SK-N-SH (cell line): ENCODE data around the gene OTUB1. TPM values are rescaled to one million over a fixed set of nuclear protein-coding genes. Genes with fewer than 3 reads are reported as not detected.
A peak's percentile ranks its signal among the peaks of the same experiment; 100 is the strongest.

Experiments used
- CTCF ChIA-PET: fragments of 300-600, 350-600 bp; formaldehyde crosslinking; extraction: SDS; loops from one replicate; lab custom pipeline; 2021; lab: Yijun Ruan, JAX
- POLR2A ChIA-PET: fragments of 350-600 bp; sonication (Branson Sonifier 250); formaldehyde crosslinking; extraction: SDS; loops from one replicate; lab custom pipeline; 2020; ENCODE audit warnings: antibody characterized with exemption, inconsistent platforms; lab: Yijun Ruan, JAX
- DNase-seq: peaks from one replicate; pipeline ENCODE4 v3.0.0; 2012
- H2AFZ ChIP-seq: fragments of 200-600 bp; sonication (generic); 2 replicates; pipeline ENCODE4 v1.8.1; 2016; ENCODE audit warnings: antibody characterized with exemption, mild to moderate bottlenecking, low read depth
- H3F3A ChIP-seq: fragments of 200-600 bp; sonication (generic); replicated peaks from 2 replicates; pipeline ENCODE3; 2016; ENCODE audit warnings: antibody characterized with exemption, mild to moderate bottlenecking; ENCODE audit not compliant: insufficient read depth
- H3K27ac ChIP-seq, 2 experiments: fragments of 200-500 bp in 1 of 2; fragments of 200-600 bp in 1 of 2; sonication (Bioruptor generic) in 1 of 2; sonication (generic), shearing (Covaris generic) in 1 of 2; 2 replicates each; pipeline versions ENCODE4 v1.5.1 to v1.6.1; 2014 to 2016; ENCODE audit warnings: low read depth in 2 of 2, inconsistent platforms in 1 of 2, low read length in 1 of 2, mild to moderate bottlenecking in 1 of 2, mixed read lengths in 1 of 2
- H3K27me3 ChIP-seq: fragments of 200-600 bp; sonication (generic), shearing (Covaris generic); 2 replicates; pipeline ENCODE4 v1.6.1; 2016; ENCODE audit warnings: mixed run types; ENCODE audit not compliant: insufficient read depth
- H3K36me3 ChIP-seq, 2 experiments: fragments of 200-500 bp in 1 of 2; fragments of 200-600 bp in 1 of 2; sonication (Bioruptor generic) in 1 of 2; sonication (generic) in 1 of 2; replicated peaks in 1 of 2; 2 replicates each; pipeline versions ENCODE3 to v1.5.1; 2014 to 2016; ENCODE audit warnings: low read length in 1 of 2, mild to moderate bottlenecking in 1 of 2; ENCODE audit not compliant: insufficient read depth in 2 of 2, control insufficient read depth in 1 of 2
- H3K4me1 ChIP-seq, 2 experiments: fragments of 200-500 bp in 1 of 2; fragments of 200-600 bp in 1 of 2; sonication (Bioruptor generic) in 1 of 2; sonication (generic), shearing (Covaris generic) in 1 of 2; 2 replicates each; pipeline versions ENCODE4 v1.5.1 to v1.6.1; 2014 to 2016; ENCODE audit warnings: low read depth in 1 of 2, low read length in 1 of 2, mixed run types in 1 of 2; ENCODE audit not compliant: insufficient read depth in 2 of 2, control insufficient read depth in 1 of 2
- H3K4me2 ChIP-seq: fragments of 200-600 bp; sonication (generic), shearing (Covaris generic); 2 replicates; pipeline ENCODE4 v1.6.1; 2017; ENCODE audit warnings: mixed run types
- H3K4me3 ChIP-seq, 2 experiments: fragments of 200-500 bp in 1 of 2; fragments of 200-600 bp in 1 of 2; sonication (Bioruptor generic) in 1 of 2; sonication (generic), shearing (Covaris generic) in 1 of 2; 2 replicates each; pipeline versions ENCODE4 v1.5.1 to v1.8.1; 2014 to 2016; ENCODE audit warnings: low read depth in 2 of 2, inconsistent platforms in 1 of 2, low read length in 1 of 2, mild to moderate bottlenecking in 1 of 2, mixed read lengths in 1 of 2, moderate library complexity in 1 of 2
- H3K79me2 ChIP-seq: fragments of 200-600 bp; sonication (generic); 2 replicates; pipeline ENCODE4 v1.8.1; 2017; ENCODE audit warnings: mild to moderate bottlenecking; ENCODE audit not compliant: insufficient read depth
- H3K9ac ChIP-seq: fragments of 200-600 bp; sonication (generic); 2 replicates; pipeline ENCODE4 v1.6.1; 2017; ENCODE audit warnings: mixed run types
- H3K9me2 ChIP-seq: fragments of 200-600 bp; sonication (generic); 2 replicates; pipeline ENCODE4 v1.6.1; 2017; ENCODE audit warnings: mixed run types
- H3K9me3 ChIP-seq: fragments of 200-600 bp; sonication (generic); 2 replicates; pipeline ENCODE4 v1.6.1; 2017; ENCODE audit warnings: mixed run types, mild to moderate bottlenecking, moderate library complexity
- H4K20me1 ChIP-seq: fragments of 200-600 bp; sonication (generic); 2 replicates; pipeline ENCODE4 v1.6.1; 2017; ENCODE audit warnings: mild to moderate bottlenecking, mixed run types; ENCODE audit not compliant: insufficient read depth
- CHD2 ChIP-seq: fragments of 150-350 bp; IDR thresholded peaks from 2 replicates; pipeline ENCODE4 v1.6.1; 2018; ENCODE audit warnings: low read length; ENCODE audit not compliant: partially characterized antibody
- ELF1 ChIP-seq: IDR thresholded peaks from 2 replicates; pipeline ENCODE4 v1.4.0; 2012
- EZH2phosphoT487 ChIP-seq: fragments of 200-600 bp; sonication (generic); IDR thresholded peaks from 2 replicates; pipeline ENCODE4 v1.6.1; 2017; ENCODE audit warnings: low read depth, mixed run types, mild to moderate bottlenecking, antibody characterized with exemption, moderate library complexity, borderline replicate concordance
- FOSL2 ChIP-seq: IDR thresholded peaks from 2 replicates; pipeline ENCODE4 v1.4.0; 2012; ENCODE audit warnings: low read depth, mild to moderate bottlenecking, moderate library complexity, borderline replicate concordance
- FOXJ3 ChIP-seq: sonication (generic); formaldehyde crosslinking; IDR thresholded peaks from 2 replicates; pipeline ENCODE4 v1.5.1; 2020; ENCODE audit warnings: mild to moderate bottlenecking, missing genetic modification reagents
- FOXM1 ChIP-seq: IDR thresholded peaks from 2 replicates; pipeline ENCODE4 v1.4.0; 2012; ENCODE audit warnings: low read depth, mild to moderate bottlenecking
- GATA2 ChIP-seq: sonication (generic); formaldehyde crosslinking; IDR thresholded peaks from 2 replicates; pipeline ENCODE4 v1.5.0; 2020; ENCODE audit warnings: mild to moderate bottlenecking, missing genetic modification reagents
- POLR2AphosphoS5 ChIP-seq: IDR thresholded peaks from 2 replicates; pipeline ENCODE4 v1.6.1; 2012; ENCODE audit warnings: low read depth, low read length
- RAD21 ChIP-seq: IDR thresholded peaks from 2 replicates; pipeline ENCODE4 v1.6.1; 2012; ENCODE audit warnings: mild to moderate bottlenecking, low read length
- RCOR1 ChIP-seq: fragments of 150-350 bp; IDR thresholded peaks from 2 replicates; pipeline ENCODE4 v1.6.1; 2017; ENCODE audit warnings: antibody characterized with exemption, low read length
- RFX5 ChIP-seq: IDR thresholded peaks from 2 replicates; pipeline ENCODE4 v1.6.1; 2012; ENCODE audit warnings: mild to moderate bottlenecking, improper control_type of control experiment, low read length
- SIN3A ChIP-seq: IDR thresholded peaks from 2 replicates; pipeline ENCODE4 v1.6.1; 2012; ENCODE audit warnings: low read depth, mild to moderate bottlenecking, low read length, moderate library complexity, borderline replicate concordance
- TCF12 ChIP-seq: IDR thresholded peaks from 2 replicates; pipeline ENCODE4 v1.4.0; 2012
- TEAD4 ChIP-seq: IDR thresholded peaks from 2 replicates; pipeline ENCODE4 v1.4.0; 2012; ENCODE audit warnings: mild to moderate bottlenecking, borderline replicate concordance; ENCODE audit not compliant: insufficient read depth
- YY1 ChIP-seq: IDR thresholded peaks from 2 replicates; pipeline ENCODE4 v1.4.0; 2012; ENCODE audit warnings: low read depth, mild to moderate bottlenecking
- WGBS: methylation state at CpG from one replicate; pipeline ENCODE4 v1.1.6; 2017; ENCODE audit warnings: low lambda C conversion rate; 5-methylcytosine and 5-hydroxymethylcytosine counted together
- polyA plus RNA-seq, 3 experiments: library from polyadenylated mRNA; depleted of rRNA; stranded (reverse); fragments of >200 nt; gene quantifications; 2 replicates each; pipeline ENCODE4 v1.2.3, GENCODE V29; 2012
- TF ChIP-seq, protein P1 (sequence below): IDR thresholded peaks from 2 replicates; pipeline ENCODE4 v1.4.0; 2012; ENCODE audit warnings: low read depth, borderline replicate concordance
- TF ChIP-seq, protein P2 (sequence below): IDR thresholded peaks from 2 replicates; pipeline ENCODE4 v1.4.0; 2012; ENCODE audit warnings: low read depth
- TF ChIP-seq, protein P3 (sequence below): fragments of 200-600 bp; sonication (generic); IDR thresholded peaks from 2 replicates; pipeline ENCODE4 v1.6.1; 2017; ENCODE audit warnings: antibody characterized with exemption, mild to moderate bottlenecking, moderate library complexity
- TF ChIP-seq, protein P4 (sequence below): fragments of 150-350 bp; IDR thresholded peaks from 2 replicates; pipeline ENCODE4 v1.6.1; 2016; ENCODE audit warnings: mild to moderate bottlenecking, low read depth, low read length

Gene OTUB1
- polyA plus RNA-seq, 1 of the 3 experiments (the other 2 are of a cell fraction), result 183 TPM

- no peaks in the 10 kb centered on the region for H3K36me3 ChIP-seq
- no peak for DNase-seq
- no peaks in the 10 kb centered on the region for H3K9me2 ChIP-seq
- no peaks in the 10 kb centered on the region for H3F3A ChIP-seq
- H3K4me3 ChIP-seq, result no peak overlapping the region
- no peak overlapping the region; a peak in 1 of 4 replicates for H3K27ac ChIP-seq
- no peak overlapping the region for H2AFZ ChIP-seq
- H3K4me2 ChIP-seq, result no peak overlapping the region
- no peaks in the 10 kb centered on the region for H3K79me2 ChIP-seq
- no peaks in the 10 kb centered on the region for H3K9me3 ChIP-seq
- 92% methylated on average over 22 of the region's 35 CpGs for WGBS
- H3K27me3 ChIP-seq, result no peaks in the 10 kb centered on the region
- peaks cover 5% of the 10 kb centered on the region; the same call in 1 of the 2 replicates for H4K20me1 ChIP-seq
- POLR2A ChIA-PET, result interaction anchor here (0.8 to 1.1 kb wide), 3 partner anchors 8 to 42 kb away, joined by 4 to 6 read pairs (median 4); no protein-coding TSS in a partner anchor
- TF ChIP-seq, protein P1, sequence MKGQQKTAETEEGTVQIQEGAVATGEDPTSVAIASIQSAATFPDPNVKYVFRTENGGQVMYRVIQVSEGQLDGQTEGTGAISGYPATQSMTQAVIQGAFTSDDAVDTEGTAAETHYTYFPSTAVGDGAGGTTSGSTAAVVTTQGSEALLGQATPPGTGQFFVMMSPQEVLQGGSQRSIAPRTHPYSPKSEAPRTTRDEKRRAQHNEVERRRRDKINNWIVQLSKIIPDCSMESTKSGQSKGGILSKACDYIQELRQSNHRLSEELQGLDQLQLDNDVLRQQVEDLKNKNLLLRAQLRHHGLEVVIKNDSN, result no peak
- CTCF ChIA-PET, result interaction anchor here (0.8 to 3.0 kb wide), 7 partner anchors 9 to 137 kb away, joined by 3 to 17 read pairs (median 4); partner anchors contain the start of gene COX8A
- H3K4me1 ChIP-seq, result peaks cover 0 to 36% of the 10 kb centered on the region in 2 experiments; a peak in 1 of 4 replicates
- H3K9ac ChIP-seq, result no peak overlapping the region
Observed at GRCh38 chr11:64015935-64016845, 30.0 kb downstream of the OTUB1 start.

GRCh38 chr11:64017945-64018224 is 31.6 kb downstream of the OTUB1 start:
- TF ChIP-seq, protein P2, sequence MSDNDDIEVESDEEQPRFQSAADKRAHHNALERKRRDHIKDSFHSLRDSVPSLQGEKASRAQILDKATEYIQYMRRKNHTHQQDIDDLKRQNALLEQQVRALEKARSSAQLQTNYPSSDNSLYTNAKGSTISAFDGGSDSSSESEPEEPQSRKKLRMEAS, result no peak
- TF ChIP-seq FOSL2 (no peak), RCOR1 (no peak), GATA2 (no peak), RAD21 (no peak), YY1 (no peak), SIN3A (no peak), FOXJ3 (no peak), POLR2AphosphoS5 (no peak), CHD2 (no peak), TCF12 (no peak), ELF1 (no peak), FOXM1 (no peak), TEAD4 (no peak), EZH2phosphoT487 (no peak), RFX5 (no peak)
- TF ChIP-seq, protein P1, result no peak
- TF ChIP-seq, protein P3, sequence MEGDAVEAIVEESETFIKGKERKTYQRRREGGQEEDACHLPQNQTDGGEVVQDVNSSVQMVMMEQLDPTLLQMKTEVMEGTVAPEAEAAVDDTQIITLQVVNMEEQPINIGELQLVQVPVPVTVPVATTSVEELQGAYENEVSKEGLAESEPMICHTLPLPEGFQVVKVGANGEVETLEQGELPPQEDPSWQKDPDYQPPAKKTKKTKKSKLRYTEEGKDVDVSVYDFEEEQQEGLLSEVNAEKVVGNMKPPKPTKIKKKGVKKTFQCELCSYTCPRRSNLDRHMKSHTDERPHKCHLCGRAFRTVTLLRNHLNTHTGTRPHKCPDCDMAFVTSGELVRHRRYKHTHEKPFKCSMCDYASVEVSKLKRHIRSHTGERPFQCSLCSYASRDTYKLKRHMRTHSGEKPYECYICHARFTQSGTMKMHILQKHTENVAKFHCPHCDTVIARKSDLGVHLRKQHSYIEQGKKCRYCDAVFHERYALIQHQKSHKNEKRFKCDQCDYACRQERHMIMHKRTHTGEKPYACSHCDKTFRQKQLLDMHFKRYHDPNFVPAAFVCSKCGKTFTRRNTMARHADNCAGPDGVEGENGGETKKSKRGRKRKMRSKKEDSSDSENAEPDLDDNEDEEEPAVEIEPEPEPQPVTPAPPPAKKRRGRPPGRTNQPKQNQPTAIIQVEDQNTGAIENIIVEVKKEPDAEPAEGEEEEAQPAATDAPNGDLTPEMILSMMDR, result no peak
- TF ChIP-seq, protein P4, sequence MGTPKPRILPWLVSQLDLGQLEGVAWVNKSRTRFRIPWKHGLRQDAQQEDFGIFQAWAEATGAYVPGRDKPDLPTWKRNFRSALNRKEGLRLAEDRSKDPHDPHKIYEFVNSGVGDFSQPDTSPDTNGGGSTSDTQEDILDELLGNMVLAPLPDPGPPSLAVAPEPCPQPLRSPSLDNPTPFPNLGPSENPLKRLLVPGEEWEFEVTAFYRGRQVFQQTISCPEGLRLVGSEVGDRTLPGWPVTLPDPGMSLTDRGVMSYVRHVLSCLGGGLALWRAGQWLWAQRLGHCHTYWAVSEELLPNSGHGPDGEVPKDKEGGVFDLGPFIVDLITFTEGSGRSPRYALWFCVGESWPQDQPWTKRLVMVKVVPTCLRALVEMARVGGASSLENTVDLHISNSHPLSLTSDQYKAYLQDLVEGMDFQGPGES, result no peak
- Histone ChIP-seq H3K4me2 (no peak overlapping the region), H3K27ac (peak overlapping the region in 1 of 2 experiments; percentile 36; a peak in 1 of 4 replicates), H3K9me2 (no peaks in the 10 kb centered on the region), H3K79me2 (no peaks in the 10 kb centered on the region), H3K9ac (no peak overlapping the region), H3K9me3 (no peaks in the 10 kb centered on the region), H4K20me1 (peaks cover 5% of the 10 kb centered on the region; the same call in 1 of the 2 replicates), H3K4me3 (no peak overlapping the region), H2AFZ (no peak overlapping the region), H3F3A (no peaks in the 10 kb centered on the region), H3K36me3 (no peaks in the 10 kb centered on the region), H3K4me1 (peaks cover 0 to 51% of the 10 kb centered on the region in 2 experiments; a peak in 1 of 4 replicates), H3K27me3 (no peaks in the 10 kb centered on the region)
- ChIA-PET POLR2A (interaction anchor here (1.1 to 1.8 kb wide), 5 partner anchors 10 to 189 kb away, joined by 3 to 7 read pairs (median 3); partner anchors contain the start of gene FERMT3), CTCF (interaction anchor here (0.6 to 3.0 kb wide), 6 partner anchors 11 to 1201 kb away, joined by 3 to 17 read pairs (median 4); no protein-coding TSS in a partner anchor)
- WGBS, result 90% methylated on average over 5 of the region's 7 CpGs
- no peak for DNase-seq
